Measurements from ENCODE around the gene LSM14A. TPM values are rescaled to one million over a fixed set of nuclear protein-coding genes. Genes with fewer than 3 reads are reported as not detected.

The LSM14A gene
- total and polyA plus RNA-seq, 2 of the 13 experiments (the other 11 are each of a cell fraction or from before 2014, with no cell fraction given): 77.0 to 83.6 TPM

DNA sequence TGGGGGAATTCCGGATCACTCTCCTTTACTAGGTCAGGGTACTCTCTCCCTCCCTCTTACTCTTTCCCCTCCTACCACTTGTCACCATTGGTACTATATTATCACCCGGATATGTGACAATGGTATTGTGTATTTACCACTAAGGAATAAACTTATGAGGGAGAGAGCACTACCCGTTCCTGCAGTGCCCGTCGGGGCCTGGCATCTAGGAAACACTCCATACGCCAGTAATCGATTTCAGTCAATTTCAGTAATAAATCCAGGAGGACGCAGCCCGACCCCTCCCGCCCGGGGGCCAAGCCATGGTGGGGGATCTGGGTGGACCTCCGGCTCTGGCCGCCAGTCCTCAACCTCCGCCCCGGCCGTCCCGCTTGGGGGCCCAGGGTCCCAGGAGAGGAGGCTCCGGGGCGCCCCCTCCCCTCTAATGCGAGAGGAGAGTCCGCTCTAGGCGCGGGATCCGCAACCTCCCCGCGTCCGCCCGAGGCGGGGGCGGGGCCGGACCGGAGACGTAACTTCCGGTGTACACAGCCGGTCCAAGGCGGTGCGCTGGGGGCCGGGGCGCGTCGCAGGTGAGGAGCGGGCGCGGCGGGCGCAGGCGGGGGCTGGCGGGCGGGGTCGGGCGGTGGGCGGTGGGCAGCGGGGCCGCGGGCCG, 81.9 kb downstream of the LSM14A start, which contains the start of gene GARRE1 (continued):
- TF ChIP-seq SNAPC5 (CRISPR knock-in tag; IDR thresholded peaks at IDR 0.05; ENCODE audit: borderline replicate concordance): no peak
- no peak for TF ChIP-seq ZNF274 (CRISPR knock-in tag; IDR thresholded peaks at IDR 0.05)
- TF ChIP-seq ARID2 (CRISPR knock-in tag; IDR thresholded peaks at IDR 0.05; ENCODE audit: borderline replicate concordance): no peak
- TF ChIP-seq ZNF605 (CRISPR knock-in tag; IDR thresholded peaks at IDR 0.05): 0 out of 2 replicates have a peak, but pooled peaks have one; percentile 17
- no peak for TF ChIP-seq THAP7 (CRISPR knock-in tag; IDR thresholded peaks at IDR 0.05)
- no peak for TF ChIP-seq ZNF558 (CRISPR knock-in tag; IDR thresholded peaks at IDR 0.05; ENCODE audit: borderline replicate concordance)
- TF ChIP-seq MEIS2 (CRISPR knock-in tag; IDR thresholded peaks at IDR 0.05): no peak; the same call in 1 of the 2 replicates
- no peak for TF ChIP-seq ZNF460 (CRISPR knock-in tag; IDR thresholded peaks at IDR 0.05; ENCODE audit: borderline replicate concordance)
- no peak for TF ChIP-seq NCOA2 (CRISPR knock-in tag; IDR thresholded peaks at IDR 0.05)
- no peak for TF ChIP-seq ELK4 (CRISPR knock-in tag; IDR thresholded peaks at IDR 0.05; ENCODE audit: borderline replicate concordance)
- TF ChIP-seq FOSL2 (CRISPR knock-in tag; IDR thresholded peaks at IDR 0.05): 0 out of 2 replicates have a peak, but pooled peaks have one; percentile 10
- TF ChIP-seq HOXA7 (CRISPR knock-in tag; IDR thresholded peaks at IDR 0.05): no peak
- no peak for TF ChIP-seq SMYD3 (CRISPR knock-in tag; IDR thresholded peaks at IDR 0.05)
- no peak for TF ChIP-seq TGIF2 (CRISPR knock-in tag; IDR thresholded peaks at IDR 0.05)
- no peak for TF ChIP-seq ZSCAN22 (CRISPR knock-in tag; IDR thresholded peaks at IDR 0.05)
- no peak for TF ChIP-seq ZNF557 (CRISPR knock-in tag; IDR thresholded peaks at IDR 0.05)
- TF ChIP-seq JUNB (CRISPR knock-in tag; IDR thresholded peaks at IDR 0.05; ENCODE audit: borderline replicate concordance): no peak
- TF ChIP-seq GATAD1 (CRISPR knock-in tag; IDR thresholded peaks at IDR 0.05): peak; percentile 81
- no peak for TF ChIP-seq ATM (IDR thresholded peaks at IDR 0.05; ENCODE audit: borderline replicate concordance)
- TF ChIP-seq MZF1 (CRISPR knock-in tag; IDR thresholded peaks at IDR 0.05; ENCODE audit: borderline replicate concordance): no peak
- TF ChIP-seq ZNF18 (CRISPR knock-in tag; IDR thresholded peaks at IDR 0.05; ENCODE audit: insufficient replicate concordance): no peak
- TF ChIP-seq, protein P1, sequence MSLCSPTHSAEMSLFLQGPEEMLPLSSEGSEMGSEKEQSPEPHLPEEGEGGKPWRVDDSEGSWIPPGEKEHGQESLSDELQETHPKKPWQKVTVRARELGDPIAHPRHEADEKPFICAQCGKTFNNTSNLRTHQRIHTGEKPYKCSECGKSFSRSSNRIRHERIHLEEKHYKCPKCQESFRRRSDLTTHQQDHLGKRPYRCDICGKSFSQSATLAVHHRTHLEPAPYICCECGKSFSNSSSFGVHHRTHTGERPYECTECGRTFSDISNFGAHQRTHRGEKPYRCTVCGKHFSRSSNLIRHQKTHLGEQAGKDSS (CRISPR knock-in tag; IDR thresholded peaks at IDR 0.05; ENCODE audit: borderline replicate concordance, low read depth): no peak
- no peak for TF ChIP-seq TERF1 (CRISPR knock-in tag; IDR thresholded peaks at IDR 0.05)
- TF ChIP-seq TAF15 (IDR thresholded peaks at IDR 0.05; ENCODE audit: low read depth, low read length, poor library complexity, severe bottlenecking): no peak
